NOMO-1 treated with DMSO at 0.1 percent for 48 hours (cell line): ENCODE results near the gene RBM11.
"Not testable (repeated sequence)": the region's sequence is repeated elsewhere in the genome, so short reads cannot be mapped to it uniquely, and the experiment has no call there.

Experiments
- DNase-seq: peaks from one replicate; lab custom pipeline; 2025; ENCODE audit not compliant: unreplicated experiment; lab: John Stamatoyannopoulos, UW

Gene RBM11, protein sequence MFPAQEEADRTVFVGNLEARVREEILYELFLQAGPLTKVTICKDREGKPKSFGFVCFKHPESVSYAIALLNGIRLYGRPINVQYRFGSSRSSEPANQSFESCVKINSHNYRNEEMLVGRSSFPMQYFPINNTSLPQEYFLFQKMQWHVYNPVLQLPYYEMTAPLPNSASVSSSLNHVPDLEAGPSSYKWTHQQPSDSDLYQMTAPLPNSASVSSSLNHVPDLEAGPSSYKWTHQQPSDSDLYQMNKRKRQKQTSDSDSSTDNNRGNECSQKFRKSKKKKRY

DNA sequence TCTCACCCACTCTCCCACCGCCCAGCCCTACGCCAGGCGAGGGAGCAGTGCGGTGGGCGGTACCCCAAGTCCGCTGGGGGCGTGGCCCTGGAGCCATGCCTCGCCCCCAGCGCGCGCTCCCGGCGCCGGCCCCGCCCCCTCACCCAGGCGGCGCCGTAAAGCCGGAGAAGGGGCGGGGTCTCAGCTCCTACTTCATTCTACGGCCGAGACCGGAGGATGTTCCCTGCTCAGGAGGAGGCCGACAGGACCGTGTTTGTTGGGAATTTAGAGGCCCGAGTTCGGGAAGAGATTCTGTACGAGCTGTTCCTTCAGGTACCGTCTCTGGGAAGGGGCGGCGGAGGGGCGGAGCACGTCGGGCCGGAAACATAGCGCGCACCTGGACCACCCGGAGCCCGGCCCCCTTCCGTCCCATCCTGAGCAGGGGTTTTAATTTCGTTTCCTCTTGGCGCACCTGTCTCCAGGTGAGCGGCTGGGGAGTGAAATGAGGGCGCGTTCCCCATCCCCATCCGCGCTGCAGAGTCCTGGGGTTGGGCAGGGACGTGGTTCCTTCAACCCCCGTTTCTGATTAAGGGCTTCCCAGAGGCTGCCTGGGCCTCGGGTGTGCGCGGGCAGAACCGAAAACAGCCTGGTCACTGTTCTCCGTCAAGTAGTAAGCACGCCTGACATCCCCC lies at the start of gene RBM11:
RBM11 (plus strand) TSS at position 187 of the 671 bp plus-strand sequence; CDS start at position 217, 30 bp downstream.
- DNase-seq: peak; percentile 57

DNA sequence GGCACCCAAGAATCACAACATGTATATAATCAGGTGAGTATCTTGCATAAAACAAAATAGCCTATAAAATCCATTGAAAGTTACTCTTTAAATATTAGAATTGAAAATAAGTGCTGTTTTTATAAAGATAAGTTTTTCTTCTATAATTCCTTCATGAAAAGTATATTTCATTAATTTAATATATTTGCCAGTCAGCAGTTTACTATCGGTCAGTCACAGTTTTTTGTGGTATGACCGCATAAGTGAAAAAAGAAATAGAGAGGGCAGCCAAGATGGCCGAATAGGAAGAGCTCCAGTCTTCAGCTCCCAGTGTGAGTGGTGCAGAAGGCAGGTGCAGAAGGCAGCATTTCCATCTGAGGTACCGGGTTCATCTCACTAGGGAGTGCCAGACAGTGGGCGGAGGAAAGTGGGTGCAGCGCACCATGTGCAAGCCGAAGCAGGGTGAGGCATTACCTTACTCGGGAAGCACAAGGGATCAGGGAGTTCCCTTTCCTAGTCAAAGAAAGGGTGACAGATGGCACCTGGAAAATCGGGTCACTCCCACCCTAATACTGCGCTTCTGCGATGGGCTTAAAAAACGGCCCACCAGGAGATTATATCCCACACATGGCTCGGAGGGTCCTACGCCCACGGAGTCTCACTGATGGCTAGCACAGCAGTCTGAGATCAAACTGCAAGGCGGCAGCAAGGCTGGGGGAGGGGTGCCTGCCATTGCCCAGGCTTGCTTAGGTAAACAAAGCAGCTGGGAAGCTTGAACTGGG lies 49.3 kb upstream of the RBM11 start:
- not testable (repeated sequence) for DNase-seq

DNA sequence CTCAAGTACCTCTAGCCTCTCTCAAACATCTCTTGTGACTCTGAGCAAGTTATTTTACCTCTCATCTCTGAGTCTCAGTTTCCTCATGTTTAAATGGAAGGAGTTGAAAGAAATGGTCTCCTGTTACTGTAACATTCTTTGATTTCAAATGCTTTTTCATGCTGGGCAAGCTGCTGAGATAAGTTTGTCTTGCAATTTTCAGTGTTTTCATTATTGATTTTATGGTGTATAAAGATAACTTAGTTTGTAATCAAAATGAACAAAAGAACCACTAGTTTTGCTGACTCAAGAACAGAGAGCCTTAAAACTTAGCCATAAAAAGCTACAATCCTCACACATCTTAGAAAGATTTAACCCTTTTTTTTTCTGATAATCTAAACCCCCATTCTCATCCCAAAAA lies 9.7 kb upstream of the RBM11 start:
- no peak for DNase-seq

DNA sequence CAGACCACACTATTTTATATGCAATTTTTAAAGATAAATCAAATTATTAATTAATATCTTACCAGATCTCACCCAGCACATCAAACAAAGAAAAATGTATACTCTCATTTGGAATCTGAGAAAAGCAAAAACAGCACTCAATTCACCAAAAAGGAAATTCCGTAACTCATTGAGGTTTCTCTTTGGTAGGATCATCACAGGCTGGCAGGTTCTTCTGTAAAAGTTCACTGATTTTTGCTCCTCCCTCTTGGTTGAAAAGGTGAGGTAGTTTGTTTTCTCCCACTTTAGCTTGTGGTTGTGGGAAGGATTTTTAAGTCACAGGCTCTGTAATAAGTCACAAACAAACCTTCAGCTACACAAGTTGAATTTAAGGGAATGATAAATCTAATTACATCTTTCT lies 5.2 kb upstream of the RBM11 start, which contains the start of gene LIPI:
LIPI (minus strand) TSS at position 218 of the 400 bp plus-strand sequence; CDS start at position 108, 110 bp downstream.
- no peak for DNase-seq

DNA sequence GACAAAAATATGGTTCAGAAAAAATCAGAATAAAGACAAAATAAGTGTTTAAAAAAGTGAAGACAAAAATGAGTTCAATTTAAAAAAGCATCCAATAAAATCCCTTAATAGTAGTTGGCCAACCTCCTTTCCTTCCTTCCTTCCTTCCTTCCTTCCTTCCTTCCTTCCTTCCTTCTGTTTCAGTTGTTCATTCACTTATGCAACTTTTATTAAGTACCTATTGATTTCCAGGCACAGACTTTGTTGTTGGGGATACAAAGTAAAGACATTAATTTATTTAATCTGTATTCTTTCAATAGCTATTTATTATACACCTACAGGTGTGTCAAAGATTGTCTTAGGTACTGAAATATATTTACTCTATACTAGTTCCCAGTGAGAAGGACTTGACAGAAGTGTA lies 2.8 kb upstream of the RBM11 start:
- DNase-seq: no peak

DNA sequence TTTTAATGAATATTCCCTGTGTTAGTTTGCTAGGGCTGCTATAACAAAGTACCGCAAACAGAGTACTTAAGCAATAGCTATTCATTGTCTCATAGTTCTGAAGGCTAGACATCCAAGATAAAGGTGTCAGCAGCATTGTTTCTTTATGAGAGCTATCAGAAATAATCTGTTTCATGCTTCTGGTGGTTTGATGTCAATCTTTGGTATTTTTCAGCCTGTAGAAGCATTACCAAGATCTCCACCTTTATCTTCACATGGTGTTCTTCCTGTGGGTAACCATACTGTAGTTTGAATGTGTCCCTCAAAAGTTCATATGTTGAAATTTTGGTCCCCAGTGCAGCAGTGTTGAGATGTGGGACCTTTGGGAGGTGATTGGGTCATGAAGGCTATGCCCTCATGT lies 7.4 kb downstream of the RBM11 start:
- DNase-seq: no peak

DNA sequence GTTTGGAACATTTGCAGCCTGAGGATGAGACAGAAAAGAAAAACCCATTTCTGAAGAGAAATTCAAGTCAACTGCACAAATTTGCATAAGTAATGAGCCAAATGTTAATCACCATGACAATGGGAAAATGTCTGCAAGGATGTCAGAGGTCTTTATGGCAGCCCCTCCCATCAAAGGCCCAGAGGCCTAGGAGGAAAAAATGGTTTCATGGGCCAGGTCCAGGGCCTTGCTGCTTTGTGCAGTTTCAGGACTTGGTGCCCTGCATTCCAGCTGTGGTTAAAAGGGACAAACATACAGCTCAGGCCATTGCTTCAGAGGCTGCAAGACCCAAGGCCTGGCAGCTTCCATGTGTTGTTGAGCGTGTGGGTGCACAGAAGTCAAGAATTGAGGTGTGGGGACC lies 13.4 kb downstream of the RBM11 start:
- DNase-seq: no peak

DNA sequence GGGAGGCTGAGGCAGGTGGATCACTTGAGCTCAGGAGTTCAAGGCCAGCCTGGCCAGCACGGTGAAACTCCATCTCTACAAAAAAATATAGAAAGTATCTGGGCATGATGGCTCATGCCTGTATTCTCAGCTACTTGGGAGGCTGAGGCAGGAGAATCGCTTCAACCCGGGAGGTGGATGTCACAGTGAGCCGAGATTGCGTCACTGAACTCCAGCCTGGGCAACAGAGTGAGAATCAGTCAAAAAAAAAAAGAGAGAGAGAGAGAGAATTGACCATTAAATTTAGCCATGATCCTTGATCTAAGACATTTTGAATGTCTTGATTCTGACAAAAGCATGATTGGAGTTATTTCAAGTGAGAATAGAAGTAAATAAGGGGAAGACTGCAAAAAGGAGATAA lies 19.1 kb downstream of the RBM11 start:
- DNase-seq: no peak

DNA sequence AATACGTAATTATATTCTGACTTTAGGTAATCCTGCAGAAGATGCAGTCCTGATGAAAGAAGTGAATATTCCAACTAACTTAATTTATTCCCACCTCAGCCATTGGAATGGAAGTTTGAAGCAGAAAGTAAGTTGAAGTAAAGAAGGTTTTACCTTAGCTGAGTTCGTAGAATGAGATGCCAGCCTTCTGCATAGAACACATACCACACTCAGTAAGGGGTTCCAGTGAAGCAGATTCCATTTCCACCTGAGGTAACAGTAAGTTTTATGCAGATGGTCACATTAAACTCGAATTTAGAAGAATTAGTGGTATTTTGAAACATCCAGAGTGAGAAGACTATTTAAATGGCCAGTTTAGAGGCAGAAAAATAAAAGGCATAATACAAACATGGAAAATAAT lies 20.2 kb downstream of the RBM11 start:
- DNase-seq: no peak

DNA sequence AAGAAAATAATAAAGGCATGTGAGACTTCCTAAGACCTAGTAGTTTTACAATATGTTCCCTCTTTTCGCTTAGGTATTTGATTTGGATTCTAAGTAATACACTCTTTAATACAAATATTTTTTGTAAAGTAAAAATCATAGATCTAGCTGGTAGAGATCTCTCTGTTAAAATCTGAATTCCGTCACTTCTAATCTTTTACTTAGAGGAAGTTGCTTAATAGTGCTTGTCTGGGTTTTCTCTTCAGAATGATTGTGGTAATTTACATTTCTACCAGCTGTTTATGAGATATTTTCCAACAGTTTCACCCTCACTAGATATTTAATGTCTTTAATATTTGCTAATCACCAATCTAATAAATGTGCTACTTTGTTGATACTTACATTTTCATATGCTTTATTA lies 23.3 kb downstream of the RBM11 start:
- peak; percentile 68 for DNase-seq

DNA sequence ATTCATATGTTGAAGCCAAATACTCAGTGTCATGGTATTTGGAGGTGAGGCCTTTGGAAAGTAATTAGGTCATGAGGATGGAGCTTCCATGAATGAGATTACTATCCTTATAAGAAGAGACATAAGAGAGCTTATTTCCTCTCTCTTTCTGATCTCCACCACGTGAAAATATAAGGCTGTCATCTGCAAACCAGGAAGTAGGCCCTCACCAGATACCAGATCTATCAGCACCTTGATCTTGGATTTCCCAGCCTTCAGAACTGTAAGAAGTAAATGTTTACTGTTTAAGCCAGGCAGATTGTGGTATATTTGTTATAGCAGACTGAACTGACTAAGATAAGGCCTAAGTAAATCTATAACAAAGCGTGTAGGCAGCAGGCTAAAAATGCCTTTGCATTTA lies 25.3 kb downstream of the RBM11 start:
- DNase-seq: peak; percentile 81

DNA sequence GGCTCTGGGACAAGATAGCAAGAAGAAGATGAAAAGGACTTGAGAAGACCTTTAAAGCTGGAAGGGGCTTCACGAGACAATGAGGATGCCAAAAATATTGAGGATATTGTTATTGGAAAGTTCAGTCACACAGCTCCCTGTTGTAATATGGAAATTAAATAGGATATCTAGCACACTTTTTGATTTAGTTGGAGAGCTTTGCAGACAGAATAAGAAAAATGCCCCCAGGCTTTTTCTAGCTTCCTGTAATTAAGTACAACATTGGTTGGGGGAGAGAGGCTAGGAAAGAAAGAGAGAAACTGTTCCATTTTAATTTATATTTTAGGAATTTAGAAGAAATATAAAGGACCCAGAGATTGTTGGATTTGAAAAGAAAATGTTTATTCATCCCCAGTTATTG lies 27.5 kb downstream of the RBM11 start:
- no peak for DNase-seq

DNA sequence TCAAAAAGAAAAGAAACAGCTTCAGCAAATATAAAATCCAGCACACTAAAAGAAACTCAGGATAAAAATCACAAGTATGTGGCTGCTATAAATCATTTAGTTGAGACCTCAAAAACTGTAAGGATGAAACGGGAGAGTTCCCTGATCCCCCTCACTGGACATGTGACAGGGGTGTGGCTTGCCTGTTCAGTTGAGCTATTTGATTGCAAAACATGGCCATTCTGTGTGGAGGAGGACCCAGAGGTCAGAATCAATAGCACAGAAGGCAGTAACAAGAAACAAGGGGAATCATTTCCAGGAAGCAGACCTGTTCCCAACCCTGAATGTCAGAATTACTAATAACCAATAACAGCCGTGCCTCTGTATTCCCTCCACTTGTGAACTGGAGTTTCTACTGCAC lies 27.9 kb downstream of the RBM11 start:
- DNase-seq: no peak

DNA sequence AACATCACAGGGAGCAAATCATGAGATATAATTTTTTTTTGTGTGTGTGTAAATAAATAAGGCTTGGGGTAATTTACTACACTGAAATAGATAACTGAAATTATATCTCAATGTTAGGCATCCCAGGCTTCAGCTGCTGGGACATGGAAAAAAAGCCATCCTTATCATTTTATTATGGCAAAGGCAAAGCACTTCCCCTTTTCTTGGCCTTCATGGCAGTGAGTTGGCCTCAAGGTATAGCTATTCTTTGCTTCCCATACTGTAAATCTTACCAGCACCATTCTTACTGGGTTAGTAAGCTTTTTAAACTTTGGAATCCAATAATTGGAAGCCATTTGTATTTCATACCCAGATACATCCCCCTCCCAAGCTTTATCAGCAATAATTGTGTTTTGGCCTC lies 29.0 kb downstream of the RBM11 start:
- no peak for DNase-seq

DNA sequence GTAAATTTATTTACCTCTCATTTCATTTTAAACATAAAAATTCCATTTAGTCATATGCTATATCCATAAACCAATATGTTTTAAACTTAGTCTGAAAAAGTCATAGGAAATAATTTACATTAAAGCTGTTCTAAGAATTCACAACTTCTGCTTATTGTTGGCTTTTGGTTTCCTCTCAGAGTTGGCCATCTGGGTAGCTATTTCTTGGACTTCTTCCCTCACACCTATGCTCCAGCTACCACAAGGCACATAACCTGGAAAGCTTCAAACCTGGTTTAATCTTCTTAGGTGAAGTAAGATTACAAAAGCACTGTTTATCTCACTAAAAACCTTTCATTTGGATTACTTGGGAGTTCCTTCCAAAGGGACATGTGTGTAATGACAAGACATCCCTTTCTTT lies 29.8 kb downstream of the RBM11 start:
- DNase-seq: no peak

DNA sequence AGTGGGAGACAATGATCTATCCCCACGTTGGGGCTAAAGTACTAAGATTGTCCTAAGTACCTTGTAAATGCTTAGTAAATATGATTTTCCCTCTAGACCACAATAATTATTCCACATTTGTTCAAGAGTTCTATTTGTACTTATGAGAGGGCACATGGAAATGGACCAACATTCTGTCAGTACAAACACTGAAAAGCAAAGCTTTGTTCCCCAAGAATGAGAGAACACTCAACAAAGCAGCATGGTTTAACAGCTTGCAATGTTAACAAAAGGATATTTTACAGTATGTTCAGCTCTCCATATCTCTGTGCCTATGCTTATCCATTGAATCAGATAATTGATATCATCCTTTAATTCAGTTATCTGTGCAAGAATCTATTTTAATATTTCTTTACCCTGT lies 35.4 kb downstream of the RBM11 start:
- DNase-seq: no peak

DNA sequence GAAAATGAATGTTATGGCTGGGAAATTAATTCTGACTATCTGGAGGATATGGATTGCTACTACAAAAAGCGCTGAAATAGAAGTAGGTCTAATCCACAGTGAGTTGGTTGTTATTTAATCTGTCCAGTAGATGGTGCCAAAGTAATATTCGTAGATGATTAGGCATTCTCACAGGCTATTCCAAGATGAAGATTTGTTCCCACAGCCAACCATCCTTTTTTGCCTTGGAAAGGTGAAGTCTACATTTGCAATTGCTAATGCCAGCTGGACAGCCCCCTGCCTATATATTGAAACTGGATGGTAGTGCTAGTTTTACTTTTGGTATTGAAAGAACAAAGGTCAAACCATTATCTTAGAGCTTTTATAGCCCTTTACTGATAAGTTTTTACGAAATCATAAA lies 43.8 kb downstream of the RBM11 start:
- DNase-seq: peak; percentile 36

DNA sequence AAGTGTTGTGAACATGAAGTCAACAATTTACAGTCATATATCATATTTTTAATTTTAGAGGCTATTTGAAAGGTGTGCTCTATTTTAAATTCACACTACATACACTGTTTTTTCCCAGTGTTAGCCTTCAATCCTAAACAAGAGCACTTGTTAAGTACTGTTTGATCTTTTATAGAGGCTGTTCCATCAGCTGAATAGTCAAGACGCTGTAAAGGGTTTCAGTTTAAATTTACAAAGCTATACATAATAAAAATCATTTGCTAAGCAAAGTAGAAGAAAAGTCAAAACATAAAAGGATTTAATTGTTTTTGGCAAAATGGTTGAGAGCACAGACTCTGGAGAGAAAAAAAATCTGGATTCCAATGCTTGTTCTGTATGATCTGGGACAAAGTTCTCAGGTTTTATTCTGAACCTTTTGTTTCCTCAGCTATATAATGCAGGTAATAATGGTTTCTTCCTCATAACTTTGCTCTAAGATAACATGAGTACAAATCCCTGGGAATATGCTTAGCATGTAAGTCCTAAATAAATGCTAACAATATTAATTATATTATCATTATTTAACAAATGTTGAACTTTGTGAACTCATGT lies 44.3 kb downstream of the RBM11 start:
- DNase-seq: no peak

DNA sequence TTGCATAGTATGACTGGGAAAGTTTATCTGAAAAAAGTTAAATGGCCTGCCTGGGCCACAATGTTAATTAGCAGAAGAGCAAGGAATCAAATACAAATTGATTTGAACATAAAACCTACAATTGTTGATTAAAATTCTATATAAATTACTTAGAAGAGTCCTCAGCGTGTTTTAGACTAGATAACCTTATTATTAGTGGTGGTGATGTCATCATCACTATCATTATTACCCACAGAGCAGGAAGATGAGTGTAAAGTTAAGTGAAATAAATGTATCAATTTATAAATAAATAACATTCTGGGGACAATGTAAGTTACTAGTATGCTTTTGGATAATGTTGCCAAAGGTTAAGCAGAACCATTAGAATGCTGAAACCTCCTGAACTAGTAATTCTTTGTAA lies 46.1 kb downstream of the RBM11 start:
- no peak for DNase-seq

DNA sequence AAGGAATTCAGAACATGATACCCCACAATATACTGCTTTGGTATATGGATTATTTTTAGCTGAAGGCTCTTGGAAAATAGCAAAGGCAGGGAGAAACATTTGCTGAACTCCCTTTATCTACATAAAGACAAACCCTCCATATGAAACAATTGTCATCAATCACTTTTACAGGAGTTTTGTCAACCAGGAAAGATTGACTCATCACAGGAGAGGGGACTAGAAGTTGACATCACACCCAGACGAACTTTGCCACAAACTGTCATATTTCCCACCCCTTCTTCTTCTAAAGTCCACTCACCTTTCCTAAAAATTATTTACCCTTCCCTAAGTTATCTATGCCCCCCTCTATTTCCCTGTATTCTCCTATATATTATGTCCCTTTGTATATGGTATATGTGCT lies 47.9 kb downstream of the RBM11 start:
- no peak for DNase-seq

DNA sequence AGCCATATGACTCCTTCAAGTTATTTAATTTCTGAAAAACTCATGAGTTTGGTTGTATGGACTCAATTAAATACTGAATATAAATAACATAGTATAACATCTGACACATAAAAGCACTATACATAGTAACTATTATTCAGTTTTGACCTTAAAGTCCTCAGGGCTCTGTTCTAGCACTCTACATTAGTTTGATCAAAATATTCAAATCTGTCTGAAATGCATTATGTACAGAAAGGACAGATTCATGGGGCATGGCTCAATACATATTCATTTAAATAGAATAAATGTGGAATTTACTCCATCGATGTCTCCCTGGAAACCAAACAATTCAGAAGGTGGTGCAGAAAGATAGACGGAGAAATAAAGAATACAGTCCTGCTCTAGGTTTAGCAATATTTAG lies 49.1 kb downstream of the RBM11 start:
- no peak for DNase-seq

DNA sequence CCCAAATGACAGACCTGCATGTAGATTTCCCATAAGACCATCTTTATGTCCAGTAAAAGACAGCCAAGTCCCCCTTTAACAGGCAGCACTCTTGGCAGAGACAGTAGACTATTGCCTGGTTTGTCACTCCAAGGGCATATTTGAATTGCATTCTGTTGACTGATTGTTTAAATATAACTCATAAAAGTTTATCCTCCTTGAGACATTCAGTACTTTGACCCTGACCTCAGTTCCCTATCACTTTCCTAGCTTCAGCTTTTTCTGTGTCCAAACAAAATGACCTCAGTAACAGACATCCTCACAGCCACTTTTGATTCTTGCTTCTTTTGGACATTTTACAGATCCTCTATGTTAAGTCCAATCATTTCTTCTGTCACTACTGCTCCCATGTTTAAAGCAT lies 51.1 kb downstream of the RBM11 start:
- no peak for DNase-seq
